Tibial nerve (tissue), 4 donors: Measurements from ENCODE around the gene UBE2O. TPM values are rescaled to one million over a fixed set of nuclear protein-coding genes. Genes with fewer than 3 reads are reported as not detected.

Experiments
- DNase-seq, 2 donors: peaks; one replicate each; pipeline ENCODE4 v3.0.0-alpha.2; 2019; ENCODE audit warnings: low spot score in 2 of 2
- H3K27ac ChIP-seq, 4 donors: fragments of 200-600 bp; sonication (generic) in 3 of 4; one replicate each; pipeline ENCODE4 v1.5.1; 2017 to 2019; ENCODE audit warnings: mild to moderate bottlenecking in 1 of 4
- H3K27me3 ChIP-seq, 2 donors: fragments of 200-600 bp; sonication (generic) in 1 of 2; one replicate each; pipeline versions ENCODE4 v1.5.1 to v1.6.0; 2017 to 2019
- H3K36me3 ChIP-seq, 3 donors: fragments of 200-600 bp; sonication (generic); one replicate each; pipeline ENCODE4 v1.5.1; 2018 to 2019
- H3K4me1 ChIP-seq, 4 donors: fragments of 200-600 bp; sonication (generic) in 3 of 4; one replicate each; pipeline ENCODE4 v1.5.1; 2017 to 2019
- H3K4me3 ChIP-seq, 4 donors: fragments of 200-600 bp; sonication (generic) in 3 of 4; one replicate each; pipeline ENCODE4 v1.5.1; 2017 to 2019; ENCODE audit warnings: mild to moderate bottlenecking in 1 of 4, moderate library complexity in 1 of 4
- H3K9me3 ChIP-seq, 4 donors: fragments of 200-600 bp; sonication (generic) in 3 of 4; one replicate each; pipeline ENCODE4 v1.5.1; 2017 to 2019
- CTCF ChIP-seq, 5 experiments: fragments of 200-600 bp in 3 of 5; fragments of 450-650 bp in 2 of 5; sonication (generic) in 3 of 5; IDR thresholded peaks; one replicate each; pipeline ENCODE4 v1.5.1; 2016 to 2019; ENCODE audit warnings: antibody characterized with exemption in 5 of 5, mild to moderate bottlenecking in 3 of 5, moderate library complexity in 2 of 5
- EP300 ChIP-seq, 2 donors: sonication (generic); formaldehyde crosslinking; IDR thresholded peaks; one replicate each; pipeline ENCODE4 v1.6.1; 2017; ENCODE audit warnings: antibody characterized with exemption in 2 of 2, mild to moderate bottlenecking in 1 of 2
- POLR2A ChIP-seq, 2 donors: fragments of 450-650 bp; IDR thresholded peaks; one replicate each; pipeline ENCODE4 v1.6.1; 2017; ENCODE audit warnings: antibody characterized with exemption in 2 of 2, mild to moderate bottlenecking in 2 of 2, moderate library complexity in 2 of 2
- WGBS, 2 donors: methylation state at CpG; one replicate each; pipeline ENCODE4 v1.1.5; 2018; 5-methylcytosine and 5-hydroxymethylcytosine counted together
- total RNA-seq, 4 donors: library from RNA; depleted of rRNA; stranded (reverse); fragments of >200 nt; gene quantifications; one replicate each; pipeline ENCODE4 v1.1.0, GENCODE V29; 2016

Gene UBE2O
- total RNA-seq, 4 donors from 2014 or later: 16.0 to 38.7 (median 20.7) TPM

GRCh38 chr17:76459674-76460073, 6.7 kb upstream of the UBE2O start:
- no peaks in the 10 kb centered on the region for H3K27me3 ChIP-seq
- no peak for TF ChIP-seq CTCF (IDR thresholded peaks at IDR 0.05)

GRCh38 chr17:76458580-76459490, 5.9 kb upstream of the UBE2O start:
- no peak for TF ChIP-seq EP300 (IDR thresholded peaks at IDR 0.05)
- peak in 2 of 5 experiments; percentile 10 to 24 for TF ChIP-seq CTCF (IDR thresholded peaks at IDR 0.05)
- H3K27ac ChIP-seq: no peak overlapping the region
- H3K4me3 ChIP-seq: no peak overlapping the region
- no peak for DNase-seq
- no peaks in the 10 kb centered on the region for H3K36me3 ChIP-seq
- H3K4me1 ChIP-seq: no peaks in the 10 kb centered on the region
- no peaks in the 10 kb centered on the region for H3K27me3 ChIP-seq
- no peaks in the 10 kb centered on the region for H3K9me3 ChIP-seq
- 44 to 49% methylated on average over 6 to 9 of the region's 9 CpGs for WGBS, 2 donors

More at GRCh38 chr17:76459674-76460073, 6.7 kb upstream of the UBE2O start:
- Histone ChIP-seq H3K27ac (no peak overlapping the region), H3K4me1 (no peaks in the 10 kb centered on the region), H3K9me3 (no peaks in the 10 kb centered on the region), H3K36me3 (no peaks in the 10 kb centered on the region), H3K4me3 (no peak overlapping the region)
- no peak for DNase-seq
- 66 to 69% methylated on average over 4 of the region's 4 CpGs for WGBS, 2 donors

GRCh38 chr17:76453431-76453743, 435 bp upstream of the UBE2O start:
- H3K4me1 ChIP-seq: peaks cover 0 to 14% (median 6%) of the 10 kb centered on the region in 4 donors
- TF ChIP-seq CTCF (IDR thresholded peaks at IDR 0.05) (no peak), EP300 (IDR thresholded peaks at IDR 0.05) (no peak), POLR2A (IDR thresholded peaks at IDR 0.05) (no peak)
- no peaks in the 10 kb centered on the region for H3K27me3 ChIP-seq
- WGBS, 2 donors: 19% methylated on average over 6 of the region's 6 CpGs
- H3K9me3 ChIP-seq: no peaks in the 10 kb centered on the region
- peak overlapping the region in 2 of 4 donors; percentile 65 to 95 for H3K4me3 ChIP-seq
- peak overlapping the region in 1 of 4 donors; percentile 82 for H3K27ac ChIP-seq
- no peak for DNase-seq
- no peaks in the 10 kb centered on the region for H3K36me3 ChIP-seq

- TF ChIP-seq CTCF (IDR thresholded peaks at IDR 0.05) (no peak), EP300 (IDR thresholded peaks at IDR 0.05) (no peak), POLR2A (IDR thresholded peaks at IDR 0.05) (no peak)
- Histone ChIP-seq H3K27ac (peak overlapping the region in 2 of 4 donors; percentile 80 to 82), H3K4me3 (peak overlapping the region; percentile 65 to 95 (median 71)), H3K4me1 (peaks cover 0 to 17% (median 6%) of the 10 kb centered on the region in 4 donors), H3K9me3 (no peaks in the 10 kb centered on the region), H3K36me3 (no peaks in the 10 kb centered on the region), H3K27me3 (no peaks in the 10 kb centered on the region)
- WGBS, 2 donors: 0 to 2% methylated on average over 5 to 24 of the region's 29 CpGs
- no peak for DNase-seq
These were observed 759 bp downstream of the UBE2O start for GRCh38 chr17:76452127-76452659.

- no peak for TF ChIP-seq CTCF (IDR thresholded peaks at IDR 0.05)
- no peak for TF ChIP-seq EP300 (IDR thresholded peaks at IDR 0.05)
- TF ChIP-seq POLR2A (IDR thresholded peaks at IDR 0.05): no peak
- Histone ChIP-seq H3K27ac (no peak overlapping the region), H3K36me3 (no peaks in the 10 kb centered on the region), H3K27me3 (no peaks in the 10 kb centered on the region), H3K4me3 (no peak overlapping the region), H3K9me3 (no peaks in the 10 kb centered on the region), H3K4me1 (peaks cover 0 to 24% (median 6%) of the 10 kb centered on the region in 4 donors)
- 53 to 55% methylated on average over 6 of the region's 6 CpGs for WGBS, 2 donors
- no peak for DNase-seq
These were observed 1.4 kb downstream of the UBE2O start for GRCh38 chr17:76451506-76451905.
